Umbilical cord (tissue), 2 donors: ENCODE results near the gene RPS6KA2. TPM values are rescaled to one million over a fixed set of nuclear protein-coding genes. Genes with fewer than 3 reads are reported as not detected.

Experiments
- DNase-seq: peaks from one replicate; pipeline ENCODE4 v3.0.0-alpha.2; 2015; ENCODE audit warnings: low spot score
- total RNA-seq: library from RNA; depleted of rRNA; stranded (reverse); fragments of >200 nt; gene quantifications from one replicate; pipeline ENCODE4 v1.2.3, GENCODE V29; 2014; ENCODE audit warnings: low replicate concordance; ENCODE audit not compliant: insufficient read depth

Gene RPS6KA2
- total RNA-seq, 1 donor from 2014 or later = 10.1 TPM

- no peak for DNase-seq
These were observed 204.7 kb downstream of the RPS6KA2 start for GRCh38 chr6:166422201-166422940.

DNA sequence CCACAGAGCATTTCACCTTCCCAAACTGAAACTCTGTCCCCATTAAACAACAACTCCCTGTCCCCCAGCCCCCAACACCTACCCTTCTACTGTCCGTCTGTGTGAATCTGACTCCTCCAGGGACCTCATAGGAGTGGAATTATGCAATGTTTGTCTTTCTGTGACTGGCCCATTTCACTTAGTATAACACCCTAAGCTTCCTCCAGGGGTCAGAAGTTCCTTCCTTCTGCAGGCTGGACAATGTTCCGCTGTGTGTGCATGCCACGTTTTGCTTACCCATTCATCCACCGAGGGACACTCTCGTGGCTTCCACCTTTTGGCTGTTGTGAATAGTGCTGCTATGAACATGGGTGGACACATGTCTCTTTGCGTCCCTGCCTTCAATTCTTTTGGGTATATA, 206.7 kb downstream of the RPS6KA2 start:
- peak; percentile 31 for DNase-seq

- no peak for DNase-seq
These were observed 207.3 kb downstream of the RPS6KA2 start for GRCh38 chr6:166419717-166420116.

GRCh38 chr6:166419286-166419685, 207.8 kb downstream of the RPS6KA2 start:
- DNase-seq = no peak

DNA sequence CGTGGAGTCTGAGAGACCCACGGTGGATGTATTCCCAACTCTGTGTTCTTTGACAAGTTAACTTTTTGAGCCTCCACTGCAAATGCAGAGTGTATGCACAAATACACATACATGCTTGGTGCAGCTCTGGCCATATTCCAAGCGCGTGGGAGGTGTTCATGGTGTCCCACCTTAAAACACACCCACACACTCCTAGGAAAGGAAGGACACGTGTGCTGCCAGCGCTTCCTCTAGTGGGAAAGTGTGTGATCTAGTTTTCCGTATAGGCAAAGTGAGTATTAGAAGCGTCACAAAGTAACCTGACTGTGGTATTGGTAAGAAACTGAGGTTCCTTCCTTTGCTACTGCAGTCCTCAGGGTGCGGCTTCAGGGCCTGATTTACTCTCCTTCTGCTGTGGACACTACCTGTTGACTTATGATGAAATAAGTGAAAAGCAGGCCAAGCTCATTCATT, 208.3 kb downstream of the RPS6KA2 start:
- DNase-seq = no peak

- no peak for DNase-seq
These were observed 209.8 kb downstream of the RPS6KA2 start for GRCh38 chr6:166417285-166417691.

DNA sequence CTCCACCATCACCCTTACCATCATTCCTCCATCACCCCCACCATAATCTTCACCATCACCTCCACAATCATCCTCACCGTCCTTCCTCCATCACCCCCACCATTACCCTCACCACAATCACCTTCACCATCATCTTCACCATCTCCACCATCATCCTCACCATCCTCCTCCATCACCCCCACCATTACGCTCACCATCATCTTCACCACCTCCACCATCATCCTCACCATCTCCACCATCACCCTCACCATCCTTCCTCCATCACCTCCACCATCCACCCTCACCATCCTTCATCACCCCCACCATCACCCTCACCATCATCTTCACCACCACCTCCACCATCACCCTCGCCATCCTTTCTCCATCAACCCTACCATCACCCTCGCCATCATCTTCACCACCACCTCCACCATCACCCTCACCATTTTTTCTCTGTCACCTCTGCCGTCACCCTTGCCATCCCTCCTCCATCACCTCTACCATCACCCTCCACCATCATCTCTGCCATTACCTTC, 211.2 kb downstream of the RPS6KA2 start:
- DNase-seq = no peak

DNA sequence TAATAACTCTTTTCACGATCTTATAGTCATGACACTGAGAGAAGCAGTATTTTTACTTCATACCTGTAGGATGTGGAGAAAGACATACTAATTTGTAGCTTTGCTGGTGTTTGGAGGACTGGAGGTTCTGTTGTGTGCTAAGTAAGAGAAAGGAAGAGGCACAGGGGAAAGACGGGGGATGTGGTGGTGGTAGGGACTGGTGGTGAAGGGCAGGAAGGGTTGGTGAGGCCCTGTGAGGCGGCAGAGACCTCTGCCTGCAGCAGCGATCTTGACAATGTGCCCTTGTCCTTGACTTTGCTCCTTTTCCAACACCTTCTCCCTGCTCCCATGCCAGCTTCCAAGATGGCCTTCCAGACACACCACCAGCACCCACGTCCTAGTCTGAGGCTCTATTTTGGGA, 211.7 kb downstream of the RPS6KA2 start:
- no peak for DNase-seq

GRCh38 chr6:166413491-166413951, 213.5 kb downstream of the RPS6KA2 start:
- DNase-seq = no peak

DNA sequence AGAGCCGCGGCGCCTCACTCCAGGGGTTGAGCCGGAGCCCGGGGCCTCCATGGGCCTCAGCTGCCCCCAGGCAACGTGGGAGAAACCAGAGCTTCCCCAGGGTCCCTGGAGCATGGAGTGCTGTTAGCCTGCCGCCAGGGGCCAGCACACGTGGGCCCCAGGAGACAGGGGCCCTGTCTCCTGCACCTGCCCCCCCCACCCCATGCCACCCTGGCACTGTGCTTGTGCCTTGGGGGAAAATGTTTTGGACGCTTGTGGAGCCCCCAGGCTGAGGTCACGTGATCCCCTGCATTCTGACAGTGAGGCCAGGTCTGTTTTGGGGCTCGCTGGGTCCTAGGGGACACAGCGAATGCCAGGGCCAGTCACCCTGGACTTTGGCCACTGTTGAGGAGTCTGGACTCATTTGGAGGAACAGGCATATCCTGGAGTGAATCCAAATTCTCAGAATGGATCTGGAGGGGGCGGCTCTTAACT, 214.1 kb downstream of the RPS6KA2 start:
- DNase-seq = no peak

- no peak for DNase-seq
These were observed 214.7 kb downstream of the RPS6KA2 start for GRCh38 chr6:166412156-166412910.

GRCh38 chr6:166411721-166412151, 215.3 kb downstream of the RPS6KA2 start:
- no peak for DNase-seq

DNA sequence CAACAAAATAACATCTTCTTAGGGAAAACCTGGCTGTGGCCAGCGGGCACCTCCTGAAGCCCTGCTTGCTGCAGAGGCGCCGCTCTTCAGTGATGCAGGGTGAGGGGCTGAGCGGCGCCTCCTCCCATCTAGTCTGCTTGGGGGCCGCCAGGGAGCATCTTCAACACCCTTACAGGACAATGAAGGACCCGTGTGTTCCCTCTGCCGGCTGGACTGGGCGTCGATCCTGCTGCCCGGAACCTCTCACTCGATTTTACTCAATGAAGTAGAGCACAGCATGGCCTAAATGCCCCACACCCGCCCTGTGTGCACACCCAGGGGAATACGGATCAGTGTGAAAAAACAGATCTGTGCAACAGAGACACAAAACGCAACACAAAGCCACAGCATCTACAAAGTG, 215.8 kb downstream of the RPS6KA2 start:
- no peak for DNase-seq

GRCh38 chr6:166410426-166410935, 216.6 kb downstream of the RPS6KA2 start:
- no peak for DNase-seq

DNA sequence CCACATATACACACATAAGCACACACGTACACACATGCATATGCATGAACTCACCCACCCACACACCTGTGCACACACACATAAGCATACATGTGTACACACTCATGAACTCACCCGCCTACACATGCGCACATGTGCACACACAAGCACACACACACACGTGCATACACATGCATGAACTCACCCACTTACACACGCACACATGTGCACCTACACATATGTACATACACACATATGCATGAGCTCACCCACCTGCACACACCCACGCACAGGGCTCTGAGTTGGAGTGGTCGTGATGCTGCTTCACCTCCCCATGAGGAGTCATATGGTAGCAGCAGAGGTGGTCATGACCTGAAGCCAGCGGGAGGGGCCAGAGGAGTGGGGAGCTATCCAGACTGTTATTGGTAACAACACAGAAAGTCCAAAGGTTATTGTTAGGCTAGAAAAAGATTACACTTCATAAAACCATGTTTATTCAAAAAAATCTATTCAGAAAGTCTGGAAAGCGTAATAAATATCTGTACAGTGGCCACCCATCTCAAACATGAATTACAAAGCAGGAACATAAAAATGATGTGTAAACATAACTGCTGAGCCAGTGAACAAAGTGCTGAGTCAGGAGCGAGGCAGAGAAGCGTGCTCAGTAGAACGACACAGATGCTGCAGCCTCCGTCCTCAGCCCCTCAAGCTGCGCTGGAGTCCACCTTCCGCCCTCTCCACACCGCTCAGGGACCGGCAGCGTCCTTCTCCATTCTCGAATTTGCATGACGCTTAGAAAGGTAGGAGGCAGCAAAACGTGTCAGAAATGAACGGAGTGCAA, 217.9 kb downstream of the RPS6KA2 start:
- DNase-seq = no peak

DNA sequence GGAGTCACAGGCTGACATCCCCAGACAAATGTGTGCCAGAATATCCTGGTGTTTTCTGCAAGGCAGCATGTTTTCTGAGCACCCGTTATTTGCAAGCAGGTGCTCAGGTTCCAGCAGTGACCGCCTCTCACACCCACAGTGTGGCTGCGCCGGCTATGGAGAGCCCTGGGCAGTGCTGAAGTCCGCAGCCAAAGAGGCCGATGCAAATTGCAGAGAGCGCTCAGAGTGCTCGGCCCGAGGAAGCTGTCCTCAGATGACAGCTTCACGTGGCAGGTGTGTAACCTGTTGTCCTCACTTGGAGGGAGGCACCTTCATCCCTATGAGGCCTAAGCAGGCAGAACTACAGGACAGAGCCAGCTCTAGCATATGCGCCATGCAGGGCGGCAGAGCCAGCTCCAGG, 220.9 kb downstream of the RPS6KA2 start:
- no peak for DNase-seq

DNA sequence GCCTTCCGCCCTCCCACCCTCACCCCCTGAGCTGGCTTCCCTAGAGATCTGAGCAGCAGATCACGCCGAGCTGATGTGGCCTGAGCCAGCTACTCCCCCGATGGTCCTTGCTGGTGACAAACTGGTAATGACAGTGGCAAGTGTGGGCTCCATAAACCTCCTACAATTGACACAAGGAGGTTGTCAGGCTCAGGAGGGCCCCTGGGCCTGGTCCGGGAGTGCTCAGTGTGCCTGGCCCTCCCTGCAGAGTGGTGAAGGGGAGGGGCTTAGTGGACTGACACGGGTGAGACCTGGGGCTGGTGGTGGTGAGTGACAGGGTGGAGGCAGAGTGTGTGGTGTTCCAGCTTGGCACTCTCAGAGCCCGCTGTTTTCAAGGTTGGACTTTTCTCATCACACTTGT, 221.7 kb downstream of the RPS6KA2 start:
- no peak for DNase-seq

DNA sequence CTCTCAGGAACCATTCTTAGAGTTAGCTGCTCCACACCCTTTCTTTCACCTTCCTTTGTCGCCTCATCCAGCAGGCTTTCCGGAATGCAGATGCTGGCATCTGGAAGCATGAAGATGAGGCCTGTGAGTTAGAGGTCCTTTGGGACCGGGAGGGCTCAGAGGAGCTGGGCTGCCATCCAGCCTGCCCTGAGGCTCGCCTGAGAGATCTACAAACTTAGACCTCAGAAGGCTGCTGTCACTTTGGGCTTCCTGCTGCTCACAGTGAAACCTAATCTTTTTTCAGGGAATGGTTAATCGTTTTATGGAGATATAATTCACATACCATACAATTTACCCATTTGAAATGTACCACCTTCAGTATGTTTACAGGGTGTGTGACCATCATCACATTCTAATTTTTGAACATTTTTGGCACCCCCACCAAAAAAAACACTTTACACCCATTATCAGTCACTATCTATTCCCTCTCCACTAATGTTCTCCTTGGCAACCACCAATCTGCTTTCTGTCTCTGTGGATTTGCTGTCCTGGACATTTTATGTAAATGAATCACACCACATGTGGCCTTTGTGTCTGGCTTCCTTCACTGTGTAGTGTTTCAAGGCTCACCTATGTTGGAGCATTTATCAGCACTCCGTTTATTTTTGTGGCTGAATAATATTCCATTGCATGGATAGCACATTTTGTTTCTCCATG, 224.3 kb downstream of the RPS6KA2 start:
- DNase-seq = peak; percentile 30

- peak; percentile 67 for DNase-seq
These were observed 226.3 kb downstream of the RPS6KA2 start for GRCh38 chr6:166400649-166401250.

DNA sequence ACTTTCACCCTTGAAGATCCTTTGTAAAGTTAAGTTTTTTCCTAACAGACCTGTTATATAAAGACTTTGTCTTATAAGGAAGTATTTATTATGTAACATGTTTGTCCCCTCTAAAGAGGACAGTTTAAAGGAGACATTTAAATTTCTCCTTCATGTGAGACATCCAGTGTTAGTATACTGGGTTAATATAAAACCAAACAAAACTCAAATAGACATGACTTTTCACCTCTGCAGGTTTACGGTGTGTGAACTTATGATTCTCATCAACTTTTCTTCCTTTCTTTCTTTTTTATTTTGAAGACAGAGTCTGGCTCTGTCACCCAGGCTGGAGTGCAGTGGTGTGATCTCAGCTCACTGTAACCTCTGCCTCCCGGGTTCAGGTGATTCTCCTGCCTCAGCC, 226.9 kb downstream of the RPS6KA2 start:
- no peak for DNase-seq
